G401.6 (cell line): Measurements from ENCODE around the gene STARD10.

Experiments
- FAIRE-seq: peaks from 2 replicates; lab custom pipeline; 2012; peaks lifted over from hg19 to GRCh38; lab: Jason Lieb, UNC

STARD10 gene

GRCh38 chr11:72724851-72725723 is 68.8 kb downstream of the STARD10 start:
- FAIRE-seq: peak; percentile 72

- no peak for FAIRE-seq
Measured at GRCh38 chr11:72724021-72724551, 69.8 kb downstream of the STARD10 start.

- FAIRE-seq: no peak
Measured at GRCh38 chr11:72723508-72723907, 70.3 kb downstream of the STARD10 start.

GRCh38 chr11:72722050-72722748 is 71.6 kb downstream of the STARD10 start:
- FAIRE-seq: no peak

- no peak for FAIRE-seq
Measured at GRCh38 chr11:72721689-72722049, 72.2 kb downstream of the STARD10 start.

- no peak for FAIRE-seq
Measured at GRCh38 chr11:72721276-72721675, 72.6 kb downstream of the STARD10 start.

- FAIRE-seq: no peak
Measured at GRCh38 chr11:72720784-72721183, 73.1 kb downstream of the STARD10 start.

- no peak for FAIRE-seq
Measured at GRCh38 chr11:72720047-72720446, 73.8 kb downstream of the STARD10 start.

GRCh38 chr11:72719551-72719950 is 74.3 kb downstream of the STARD10 start:
- no peak for FAIRE-seq

GRCh38 chr11:72719144-72719543 is 74.7 kb downstream of the STARD10 start:
- FAIRE-seq: no peak

- FAIRE-seq: no peak
Measured at GRCh38 chr11:72718101-72718501, 75.7 kb downstream of the STARD10 start.

GRCh38 chr11:72716788-72717435 is 76.9 kb downstream of the STARD10 start:
- FAIRE-seq: no peak

- no peak for FAIRE-seq
Measured at GRCh38 chr11:72716290-72716689, 77.6 kb downstream of the STARD10 start.

- FAIRE-seq: no peak
Measured at GRCh38 chr11:72712841-72713240, 81.0 kb downstream of the STARD10 start.

- no peak for FAIRE-seq
Measured at GRCh38 chr11:72712168-72712751, 81.6 kb downstream of the STARD10 start.

GRCh38 chr11:72711141-72711540 is 82.7 kb downstream of the STARD10 start:
- FAIRE-seq: no peak

GRCh38 chr11:72710278-72710677 is 83.6 kb downstream of the STARD10 start:
- FAIRE-seq: no peak

- FAIRE-seq: no peak
Measured at GRCh38 chr11:72709478-72710238, 84.2 kb downstream of the STARD10 start.

- FAIRE-seq: no peak
Measured at GRCh38 chr11:72707032-72707431, 86.8 kb downstream of the STARD10 start.

- FAIRE-seq: no peak
Measured at GRCh38 chr11:72706579-72706978, 87.3 kb downstream of the STARD10 start.

GRCh38 chr11:72705442-72706365 is 88.1 kb downstream of the STARD10 start:
- FAIRE-seq: no peak
